MM.1S (cell line): ENCODE data around the gene HSD3B2.
"Not testable (repeated sequence)": the region's sequence is repeated elsewhere in the genome, so short reads cannot be mapped to it uniquely, and the experiment has no call there.

Experiments used
- DNase-seq: peaks from one replicate; pipeline ENCODE4 v3.0.0-alpha.2; 2015
- H2AFZ ChIP-seq: fragments of 300-600 bp; sonication (generic); 2 replicates; pipeline ENCODE4 v1.6.0; 2016; ENCODE audit warnings: antibody characterized with exemption, low read length
- H3F3A ChIP-seq: fragments of 300-600 bp; sonication (generic); 2 replicates; pipeline ENCODE4 v1.6.1; 2016; ENCODE audit warnings: mild to moderate bottlenecking, antibody characterized with exemption, low read length, moderate library complexity, mixed read lengths; ENCODE audit not compliant: insufficient read depth
- H3K27ac ChIP-seq: fragments of 300-600 bp; sonication (generic); 2 replicates; pipeline ENCODE4 v1.5.1; 2016; ENCODE audit warnings: mild to moderate bottlenecking, low read length
- H3K27me3 ChIP-seq: fragments of 300-600 bp; sonication (generic); replicated peaks from 2 replicates; pipeline ENCODE4 v1.6.0; 2016; ENCODE audit warnings: low read length; ENCODE audit not compliant: insufficient read depth
- H3K36me3 ChIP-seq: fragments of 300-600 bp; sonication (generic); replicated peaks from 2 replicates; pipeline ENCODE4 v1.6.1; 2016; ENCODE audit warnings: mild to moderate bottlenecking, low read length, mixed read lengths; ENCODE audit not compliant: insufficient read depth
- H3K4me1 ChIP-seq: fragments of 300-600 bp; sonication (generic); 2 replicates; pipeline ENCODE4 v1.6.1; 2016; ENCODE audit warnings: low read length, mixed read lengths
- H3K4me2 ChIP-seq: fragments of 300-600 bp; sonication (generic); 2 replicates; pipeline ENCODE4 v1.6.0; 2016; ENCODE audit warnings: low read depth, low read length
- H3K4me3 ChIP-seq: fragments of 300-600 bp; sonication (generic); 2 replicates; pipeline ENCODE4 v1.5.1; 2016; ENCODE audit warnings: low read length, mixed read lengths
- H3K79me2 ChIP-seq: fragments of 300-600 bp; sonication (generic); 2 replicates; pipeline ENCODE4 v1.6.1; 2016; ENCODE audit warnings: mixed run types, low read length, mixed read lengths
- H3K9ac ChIP-seq: fragments of 300-600 bp; sonication (generic); 2 replicates; pipeline ENCODE4 v1.6.1; 2016; ENCODE audit warnings: low read length, mixed read lengths
- H3K9me2 ChIP-seq: fragments of 300-600 bp; sonication (generic); replicated peaks from 2 replicates; pipeline ENCODE4 v1.6.1; 2016; ENCODE audit warnings: mild to moderate bottlenecking, low read length, mixed read lengths; ENCODE audit not compliant: insufficient read depth
- H3K9me3 ChIP-seq: fragments of 300-600 bp; sonication (generic); replicated peaks from 2 replicates; pipeline ENCODE4 v1.6.1; 2016; ENCODE audit warnings: mild to moderate bottlenecking, low read length, mixed read lengths; ENCODE audit not compliant: insufficient read depth
- H4K20me1 ChIP-seq: fragments of 300-600 bp; sonication (generic); 2 replicates; pipeline ENCODE4 v1.6.1; 2016; ENCODE audit warnings: mild to moderate bottlenecking, low read length, moderate library complexity, mixed read lengths; ENCODE audit not compliant: insufficient read depth
- CTCF ChIP-seq: fragments of 300-600 bp; sonication (generic); IDR thresholded peaks from 2 replicates; pipeline ENCODE4 v1.5.1; 2016; ENCODE audit warnings: antibody characterized with exemption, low read length, mixed read lengths
- EZH2 ChIP-seq: fragments of 300-600 bp; sonication (generic); optimal IDR thresholded peaks from 2 replicates; pipeline ENCODE3; 2017; ENCODE audit warnings: low read depth, mild to moderate bottlenecking, antibody characterized with exemption, low read length, mixed read lengths
- EZH2phosphoT487 ChIP-seq: fragments of 300-600 bp; sonication (generic); IDR thresholded peaks from 2 replicates; pipeline ENCODE4 v1.6.1; 2018; ENCODE audit warnings: antibody characterized with exemption, low read length

The HSD3B2 gene

GRCh38 chr1:119375366-119375765 is 39.6 kb upstream of the HSD3B2 start:
- no peaks in the 10 kb centered on the region for H3K36me3 ChIP-seq
- DNase-seq: no peak
- H3K27me3 ChIP-seq: no peaks in the 10 kb centered on the region
- H3F3A ChIP-seq: no peaks in the 10 kb centered on the region
- H3K9me3 ChIP-seq: no peaks in the 10 kb centered on the region
- no peak overlapping the region; the same call in 1 of the 2 replicates for H3K4me2 ChIP-seq
- H3K4me1 ChIP-seq: peaks cover 9% of the 10 kb centered on the region; the same call in 1 of the 2 replicates
- no peaks in the 10 kb centered on the region for H3K9me2 ChIP-seq
- no peak overlapping the region for H3K27ac ChIP-seq
- no peaks in the 10 kb centered on the region for H4K20me1 ChIP-seq
- no peak overlapping the region for H3K9ac ChIP-seq
- no peaks in the 10 kb centered on the region for H3K79me2 ChIP-seq
- H3K4me3 ChIP-seq: no peak overlapping the region
- no peak overlapping the region for H2AFZ ChIP-seq
- TF ChIP-seq EZH2phosphoT487: no peak
- no peak for TF ChIP-seq CTCF
- TF ChIP-seq EZH2: no peak

GRCh38 chr1:119376594-119376993 is 38.4 kb upstream of the HSD3B2 start:
- Histone ChIP-seq H3K9ac (no peak overlapping the region), H3K4me1 (peaks cover 9% of the 10 kb centered on the region; the same call in 1 of the 2 replicates), H3F3A (no peaks in the 10 kb centered on the region), H3K4me3 (no peak overlapping the region), H3K4me2 (no peak overlapping the region), H2AFZ (no peak overlapping the region), H3K27ac (no peak overlapping the region), H3K9me2 (no peaks in the 10 kb centered on the region), H4K20me1 (no peaks in the 10 kb centered on the region), H3K36me3 (no peaks in the 10 kb centered on the region), H3K9me3 (no peaks in the 10 kb centered on the region), H3K27me3 (no peaks in the 10 kb centered on the region), H3K79me2 (no peaks in the 10 kb centered on the region)
- TF ChIP-seq EZH2phosphoT487 (no peak), EZH2 (no peak), CTCF (no peak)
- DNase-seq: no peak

DNA sequence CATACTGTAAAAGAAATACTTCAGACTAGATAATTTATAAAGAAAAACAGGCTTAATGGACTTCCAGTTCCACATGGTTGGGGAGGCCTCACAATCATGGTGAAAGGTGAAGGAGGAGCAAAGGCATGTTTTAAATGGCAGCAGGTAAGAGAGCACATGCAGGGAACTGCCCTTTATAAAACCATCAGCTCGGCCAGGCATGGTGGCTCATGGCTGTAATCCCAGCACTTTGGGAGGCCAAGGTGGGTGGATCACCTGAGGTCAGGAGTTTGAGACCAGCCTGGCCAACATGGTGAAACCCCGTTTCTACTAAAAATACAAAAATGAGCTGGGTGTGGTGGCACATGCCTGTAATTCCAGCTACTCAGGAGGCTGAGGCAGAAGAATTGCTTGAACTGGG is 37.4 kb upstream of the HSD3B2 start:
- H3K9me3 ChIP-seq, H3K4me1 ChIP-seq, H3K27me3 ChIP-seq, H3K9me2 ChIP-seq, H3F3A ChIP-seq, H3K27ac ChIP-seq, DNase-seq, H3K4me2 ChIP-seq, H3K9ac ChIP-seq, H3K79me2 ChIP-seq, H2AFZ ChIP-seq, H3K4me3 ChIP-seq, H4K20me1 ChIP-seq, H3K36me3 ChIP-seq: not testable (repeated sequence)

GRCh38 chr1:119379117-119379516 is 35.8 kb upstream of the HSD3B2 start:
- no peak overlapping the region for H3K27ac ChIP-seq
- no peaks in the 10 kb centered on the region for H3F3A ChIP-seq
- H3K9me3 ChIP-seq: no peaks in the 10 kb centered on the region
- TF ChIP-seq EZH2phosphoT487 (no peak), CTCF (no peak), EZH2 (no peak)
- no peaks in the 10 kb centered on the region for H3K9me2 ChIP-seq
- no peak for DNase-seq
- no peak overlapping the region for H2AFZ ChIP-seq
- no peaks in the 10 kb centered on the region for H3K27me3 ChIP-seq
- H3K4me2 ChIP-seq: no peak overlapping the region
- no peaks in the 10 kb centered on the region for H4K20me1 ChIP-seq
- no peak overlapping the region for H3K9ac ChIP-seq
- H3K79me2 ChIP-seq: no peaks in the 10 kb centered on the region
- no peaks in the 10 kb centered on the region for H3K36me3 ChIP-seq
- H3K4me3 ChIP-seq: no peak overlapping the region
- H3K4me1 ChIP-seq: peaks cover 9% of the 10 kb centered on the region; the same call in 1 of the 2 replicates
